D721Med (cell line): ENCODE measurements around the gene ATXN1.

Experiments
- DNase-seq: peaks from one replicate; pipeline ENCODE4 v3.0.0; 2011; ENCODE audit warnings: low spot score; ENCODE audit not compliant: insufficient read length
- FAIRE-seq: peaks from 2 replicates; lab custom pipeline; 2011; peaks lifted over from hg19 to GRCh38; lab: Jason Lieb, UNC
- CTCF ChIP-seq: IDR thresholded peaks from 2 replicates; pipeline ENCODE4 v1.5.1; 2012; ENCODE audit warnings: mild to moderate bottlenecking, control low read depth; ENCODE audit not compliant: insufficient read depth; ENCODE audit errors: missing control alignments

ATXN1 gene

GRCh38 chr6:16258709-16259075 lies 502.6 kb downstream of the ATXN1 start:
- no peak for DNase-seq
- no peak for FAIRE-seq
- no peak for TF ChIP-seq CTCF

DNA sequence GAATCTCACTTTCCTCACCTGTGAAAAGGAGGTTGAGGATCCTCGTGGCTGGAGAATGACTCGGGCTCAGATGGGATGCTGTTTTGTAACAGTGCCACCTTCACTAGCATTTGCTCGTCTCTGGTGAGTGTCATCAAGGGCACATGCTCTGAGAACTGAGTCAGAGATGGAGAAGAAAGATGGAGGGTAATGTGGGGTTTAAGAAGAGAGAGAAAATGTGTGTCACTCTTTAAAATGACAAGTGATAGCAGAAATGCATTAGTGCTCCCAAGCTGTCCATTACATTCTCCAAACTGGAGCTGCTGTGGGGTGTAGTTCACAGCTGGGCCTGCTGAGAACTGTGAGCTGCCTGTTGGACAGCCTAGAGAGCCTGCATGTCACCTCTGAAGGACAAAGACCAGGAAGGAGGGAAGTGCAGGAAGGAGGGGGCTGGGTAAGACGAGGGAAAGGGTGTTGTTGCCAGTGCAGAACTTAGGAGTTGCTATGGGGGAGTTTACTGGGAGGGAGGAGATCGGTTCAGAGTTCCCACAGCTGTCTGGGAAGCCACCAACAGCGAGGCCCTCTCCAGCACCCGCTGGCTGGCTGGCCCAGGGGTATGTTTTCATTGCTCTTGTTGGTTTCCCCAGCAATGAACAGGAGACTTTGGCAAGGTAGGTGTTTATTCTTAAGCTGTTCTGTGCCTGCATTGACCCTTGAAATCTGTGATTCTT lies 503.1 kb downstream of the ATXN1 start:
- FAIRE-seq: no peak
- DNase-seq: no peak
- TF ChIP-seq CTCF: no peak

GRCh38 chr6:16256781-16257180 lies 504.5 kb downstream of the ATXN1 start:
- FAIRE-seq (no peak), DNase-seq (no peak)
- TF ChIP-seq CTCF: no peak

- FAIRE-seq: no peak
- no peak for TF ChIP-seq CTCF
- DNase-seq: no peak
These were observed 506.7 kb downstream of the ATXN1 start for GRCh38 chr6:16254535-16254934.

DNA sequence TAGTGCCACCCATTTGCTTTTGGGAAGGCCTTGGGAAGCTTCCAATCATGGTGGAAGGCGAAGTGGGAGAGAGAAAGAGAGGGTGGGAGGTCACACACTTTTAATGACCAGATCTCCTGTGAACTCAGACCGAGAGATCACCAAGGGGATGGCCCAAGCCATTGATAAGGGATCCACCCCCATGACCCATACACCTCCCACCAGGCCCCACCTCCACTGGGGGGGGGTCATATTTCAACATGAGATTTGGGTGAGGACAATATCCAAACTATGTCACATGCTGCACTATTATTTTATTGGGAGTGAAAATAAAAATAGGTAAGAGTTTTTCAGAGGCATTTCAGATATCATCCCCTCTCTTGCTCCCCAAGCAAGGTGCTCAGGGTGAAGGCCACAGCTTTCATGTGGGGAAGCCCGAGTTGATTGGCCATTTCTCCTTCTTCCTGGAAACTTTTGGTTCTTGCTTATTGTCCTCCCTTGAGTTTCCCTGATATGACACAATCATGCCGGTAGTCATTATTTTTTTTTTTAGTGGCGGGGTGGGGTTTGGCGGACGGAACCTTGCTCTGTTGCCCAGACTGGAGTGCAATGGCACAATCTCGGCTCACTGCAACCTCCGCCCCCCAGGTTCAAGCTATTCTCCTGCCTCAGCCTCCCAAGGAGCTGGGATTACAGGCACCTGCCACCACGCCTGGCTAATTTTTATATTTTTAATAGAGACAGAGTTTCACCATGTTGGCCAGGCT lies 507.7 kb downstream of the ATXN1 start:
- DNase-seq (no peak), FAIRE-seq (no peak)
- TF ChIP-seq CTCF: no peak

- no peak for TF ChIP-seq CTCF
- DNase-seq: no peak
- FAIRE-seq: no peak
These were observed 508.5 kb downstream of the ATXN1 start for GRCh38 chr6:16252686-16253299.
